Activated naive CD4-positive, alpha-beta T cell treated with anti-CD3 and anti-CD28 coated beads for 36 hours (primary cell): Measurements from ENCODE around the gene C1orf115. TPM values are rescaled to one million over a fixed set of nuclear protein-coding genes. Genes with fewer than 3 reads are reported as not detected.
"Not testable (repeated sequence)": the region's sequence is repeated elsewhere in the genome, so short reads cannot be mapped to it uniquely, and the experiment has no call there.

ENCODE experiments used
- CTCF ChIA-PET: fragments of 350-600 bp; sonication (Branson Sonifier 250); formaldehyde crosslinking; loops from one replicate; lab custom pipeline; 2021; ENCODE audit warnings: antibody characterized with exemption; lab: Charles Lee
- DNase-seq: peaks from one replicate; pipeline ENCODE4 v3.0.0-alpha.2; 2020
- H3K27ac Mint-ChIP-seq: one replicate; pipeline ENCODE4 v1.8.0; 2021; ENCODE audit warnings: mild to moderate bottlenecking, mixed read lengths
- H3K27me3 Mint-ChIP-seq: one replicate; pipeline ENCODE4 v1.8.0; 2021; ENCODE audit warnings: low read depth, mixed read lengths
- H3K36me3 Mint-ChIP-seq: one replicate; pipeline ENCODE4 v1.8.0; 2021; ENCODE audit warnings: low read depth, mixed read lengths
- H3K4me1 Mint-ChIP-seq: one replicate; pipeline ENCODE4 v1.8.0; 2021; ENCODE audit warnings: low read depth, mixed read lengths
- H3K4me3 Mint-ChIP-seq: one replicate; pipeline ENCODE4 v1.8.0; 2021; ENCODE audit warnings: mild to moderate bottlenecking, moderate library complexity, mixed read lengths
- H3K9me3 Mint-ChIP-seq: one replicate; pipeline ENCODE4 v1.8.0; 2021; ENCODE audit warnings: mixed read lengths
- intact Hi-C: fragments of 100-400 bp; cut with micrococcal nuclease; formaldehyde crosslinking; loops from one replicate; pipeline ENCODE4 v1.15.1; 2023
- total RNA-seq, 2 experiments: library from RNA; stranded (reverse); gene quantifications; one replicate each; pipeline ENCODE4 v1.2.3, GENCODE V29; 2021

C1orf115 gene
- total RNA-seq, 2 experiments from 2014 or later: 1.1 to 1.3 TPM

DNA sequence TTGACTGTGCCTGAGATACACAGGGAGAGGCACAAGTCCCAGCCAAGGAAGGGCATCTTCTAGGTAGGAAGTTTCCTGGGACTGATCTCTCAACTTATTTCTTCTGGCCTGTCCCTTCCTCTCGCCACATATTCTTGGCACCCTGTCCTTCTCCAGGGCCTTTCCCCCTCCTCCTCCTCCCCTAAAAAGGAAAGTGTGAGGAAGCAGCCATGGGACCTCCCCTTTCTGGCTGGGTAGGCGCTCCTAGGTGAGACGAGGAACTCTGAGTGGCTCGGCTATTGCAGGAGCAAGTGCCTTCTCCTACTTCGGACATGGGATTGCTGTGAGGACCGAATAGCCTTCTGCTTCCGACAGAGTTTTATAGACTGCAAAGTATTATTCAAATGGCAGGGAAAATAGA is 42.5 kb downstream of the C1orf115 start:
- H3K36me3 Mint-ChIP-seq: no peaks in the 10 kb centered on the region
- no peak overlapping the region for H3K4me3 Mint-ChIP-seq
- no peaks in the 10 kb centered on the region for H3K9me3 Mint-ChIP-seq
- H3K27ac Mint-ChIP-seq: no peak overlapping the region
- CTCF ChIA-PET: interaction anchor here (0.6 to 2.4 kb wide), 22 partner anchors 10 to 545 kb away, joined by 3 to 17 read pairs (median 4); partner anchors contain the start of gene MTARC2
- intact Hi-C loops: loop anchor here (1.0 to 2.0 kb wide), 8 partner anchors 42 to 686 kb away; partner anchors contain the start of genes C1orf115, EPRS1 and RAB3GAP2
- DNase-seq: peak; percentile 10
- no peaks in the 10 kb centered on the region for H3K27me3 Mint-ChIP-seq
- H3K4me1 Mint-ChIP-seq: peaks cover 15% of the 10 kb centered on the region

DNA sequence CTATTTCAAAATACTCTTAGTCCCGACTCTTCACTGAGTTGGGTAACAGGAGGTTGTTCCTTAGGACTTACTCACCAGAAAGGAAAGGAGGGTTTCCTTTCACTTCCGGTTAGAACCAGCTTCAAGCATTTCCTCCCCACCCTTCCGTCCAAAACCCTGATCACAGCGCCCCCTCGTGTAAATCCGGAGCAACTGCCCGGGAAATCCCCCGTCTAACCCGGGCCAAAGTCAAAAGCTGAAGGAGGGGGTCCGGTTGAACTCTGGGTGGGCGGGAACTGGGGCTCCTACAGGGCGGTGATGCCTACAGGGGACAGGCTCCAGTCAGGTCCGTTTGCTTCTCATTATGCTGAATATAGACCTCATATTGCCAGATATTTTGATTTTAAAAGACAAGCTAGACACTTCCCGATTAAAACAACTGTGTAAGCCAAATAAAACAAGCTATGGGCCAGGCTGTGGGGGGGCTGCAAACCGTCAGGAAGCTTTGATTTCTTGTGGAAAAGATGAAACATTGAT is 43.0 kb downstream of the C1orf115 start:
- intact Hi-C loops: loop anchor here (1.0 to 2.0 kb wide), 8 partner anchors 43 to 687 kb away; partner anchors contain the start of genes C1orf115, EPRS1 and RAB3GAP2
- H3K27me3 Mint-ChIP-seq: no peaks in the 10 kb centered on the region
- peaks cover 15% of the 10 kb centered on the region for H3K4me1 Mint-ChIP-seq
- no peaks in the 10 kb centered on the region for H3K36me3 Mint-ChIP-seq
- H3K4me3 Mint-ChIP-seq: no peak overlapping the region
- DNase-seq: peak; percentile 91
- H3K27ac Mint-ChIP-seq: no peak overlapping the region
- no peaks in the 10 kb centered on the region for H3K9me3 Mint-ChIP-seq
- CTCF ChIA-PET: interaction anchor here (0.6 to 2.4 kb wide), 37 partner anchors 10 to 702 kb away, joined by 3 to 17 read pairs (median 4); partner anchors contain the start of gene MTARC2

DNA sequence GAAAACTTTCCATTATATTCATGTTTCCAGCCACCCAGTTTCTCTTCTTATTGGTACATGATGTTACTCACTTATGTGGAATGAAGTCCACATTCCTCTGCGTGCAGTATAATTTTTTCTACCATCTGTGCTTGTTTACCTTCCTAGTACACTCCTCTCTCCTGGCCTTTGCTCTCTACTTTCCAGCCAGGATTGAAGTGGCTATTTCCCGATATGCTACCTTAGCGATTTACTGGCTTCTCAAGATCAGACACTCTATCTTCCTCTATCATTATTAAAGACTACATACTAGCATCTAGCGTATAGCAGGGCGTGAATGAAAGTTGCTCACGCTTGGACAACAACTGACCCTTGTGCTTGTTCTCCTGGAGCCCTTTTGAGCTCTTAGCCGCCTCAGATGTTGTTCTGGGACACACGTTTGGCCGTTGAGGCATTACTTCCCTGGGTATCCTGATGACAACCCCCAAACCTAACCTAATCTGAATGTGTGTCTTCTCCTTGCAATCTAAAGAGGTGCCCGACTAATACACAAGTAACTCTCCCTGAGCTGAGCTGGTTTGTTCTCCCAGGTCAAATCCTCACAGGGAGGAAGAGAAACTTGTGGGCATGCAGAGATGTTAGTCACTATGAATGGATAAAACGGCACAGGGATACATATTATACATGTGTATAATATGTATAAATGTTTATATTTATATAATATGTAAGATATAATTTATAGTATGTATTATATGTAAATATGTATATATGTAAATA is 44.6 kb downstream of the C1orf115 start:
- no peak overlapping the region for H3K4me3 Mint-ChIP-seq
- no peaks in the 10 kb centered on the region for H3K36me3 Mint-ChIP-seq
- no peak for DNase-seq
- intact Hi-C loops: no loop called here
- CTCF ChIA-PET: interaction anchor here (1.1 to 2.4 kb wide), 5 partner anchors 13 to 52 kb away, joined by 4 to 15 read pairs (median 6); partner anchors contain the start of gene MTARC2
- peaks cover 15% of the 10 kb centered on the region for H3K4me1 Mint-ChIP-seq
- H3K27ac Mint-ChIP-seq: no peak overlapping the region
- H3K9me3 Mint-ChIP-seq: no peaks in the 10 kb centered on the region
- H3K27me3 Mint-ChIP-seq: peaks cover under 1% of the 10 kb centered on the region

DNA sequence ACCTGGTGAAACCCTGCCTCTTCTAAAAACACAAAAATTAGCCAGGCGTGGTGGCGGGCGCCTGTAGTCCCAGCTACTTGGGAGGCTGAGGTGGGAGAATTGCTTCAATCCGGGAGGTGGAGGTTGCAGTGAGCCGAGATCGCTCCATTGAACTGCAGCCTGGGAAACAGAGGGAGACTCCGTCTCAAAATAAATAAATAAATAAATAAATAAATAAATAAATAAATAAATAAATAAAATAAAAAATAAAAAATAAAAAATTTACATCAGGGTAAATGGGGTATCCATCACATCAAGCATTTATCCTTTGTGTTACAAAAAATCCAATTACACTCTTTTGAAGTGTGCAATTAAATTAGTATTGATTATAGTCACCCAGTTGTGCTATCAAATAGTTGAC is 46.1 kb downstream of the C1orf115 start:
- H3K4me3 Mint-ChIP-seq, CTCF ChIA-PET, H3K27ac Mint-ChIP-seq, H3K9me3 Mint-ChIP-seq, H3K36me3 Mint-ChIP-seq, intact Hi-C loops, H3K27me3 Mint-ChIP-seq, DNase-seq: not testable (repeated sequence)
- peaks cover 15% of the 10 kb centered on the region for H3K4me1 Mint-ChIP-seq

DNA sequence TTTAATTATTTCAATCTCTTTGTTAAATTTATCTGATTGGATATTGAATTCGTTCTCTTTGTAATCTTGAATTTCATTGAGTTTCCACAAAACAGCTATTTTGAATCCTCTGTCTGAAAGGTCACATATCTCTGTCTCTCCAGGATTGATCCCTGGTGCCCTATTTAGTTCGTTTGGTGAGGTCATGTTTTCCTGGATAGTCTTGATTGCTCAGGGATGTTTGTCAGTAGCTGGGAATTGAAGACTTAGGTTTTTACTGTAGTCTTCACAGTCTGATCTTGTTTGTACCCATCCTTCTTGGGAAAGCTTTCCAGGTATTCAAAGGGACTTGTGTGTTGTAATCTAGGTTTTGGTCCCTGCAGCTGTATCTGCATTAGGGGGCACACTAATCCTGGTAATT is 51.2 kb downstream of the C1orf115 start:
- H3K27me3 Mint-ChIP-seq: peaks cover 22% of the 10 kb centered on the region
- DNase-seq: no peak
- no peaks in the 10 kb centered on the region for H3K4me1 Mint-ChIP-seq
- no peaks in the 10 kb centered on the region for H3K36me3 Mint-ChIP-seq
- CTCF ChIA-PET: no interaction called here
- H3K4me3 Mint-ChIP-seq: no peak overlapping the region
- no peak overlapping the region for H3K27ac Mint-ChIP-seq
- intact Hi-C loops: no loop called here
- H3K9me3 Mint-ChIP-seq: no peaks in the 10 kb centered on the region

DNA sequence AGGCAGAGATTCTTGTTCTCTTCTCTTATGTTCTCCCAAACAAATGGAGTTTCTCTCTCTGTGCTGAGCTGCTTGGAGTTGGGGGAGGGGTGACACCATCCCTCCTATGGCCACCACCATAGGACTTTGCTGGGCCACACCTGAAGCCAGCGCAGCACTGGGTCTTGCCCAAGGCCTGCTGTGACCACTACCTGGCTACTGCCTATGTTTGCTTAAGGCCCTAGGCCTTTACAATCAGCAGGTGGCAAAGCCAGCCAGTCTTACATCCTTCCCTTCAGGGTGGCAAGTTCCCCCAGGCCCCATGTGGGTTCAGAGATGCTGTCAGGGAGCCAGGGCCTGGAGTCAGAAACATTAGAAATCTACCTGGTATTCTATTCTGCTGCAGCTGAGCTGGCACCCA is 51.7 kb downstream of the C1orf115 start:
- CTCF ChIA-PET: interaction anchor here (2.5 kb wide), 1 partner anchor 8 kb away, joined by 17 read pairs; no protein-coding TSS in a partner anchor
- no peaks in the 10 kb centered on the region for H3K4me1 Mint-ChIP-seq
- DNase-seq: no peak
- intact Hi-C loops: no loop called here
- H3K27ac Mint-ChIP-seq: no peak overlapping the region
- H3K27me3 Mint-ChIP-seq: peaks cover 25% of the 10 kb centered on the region
- no peaks in the 10 kb centered on the region for H3K9me3 Mint-ChIP-seq
- H3K4me3 Mint-ChIP-seq: no peak overlapping the region
- H3K36me3 Mint-ChIP-seq: no peaks in the 10 kb centered on the region

DNA sequence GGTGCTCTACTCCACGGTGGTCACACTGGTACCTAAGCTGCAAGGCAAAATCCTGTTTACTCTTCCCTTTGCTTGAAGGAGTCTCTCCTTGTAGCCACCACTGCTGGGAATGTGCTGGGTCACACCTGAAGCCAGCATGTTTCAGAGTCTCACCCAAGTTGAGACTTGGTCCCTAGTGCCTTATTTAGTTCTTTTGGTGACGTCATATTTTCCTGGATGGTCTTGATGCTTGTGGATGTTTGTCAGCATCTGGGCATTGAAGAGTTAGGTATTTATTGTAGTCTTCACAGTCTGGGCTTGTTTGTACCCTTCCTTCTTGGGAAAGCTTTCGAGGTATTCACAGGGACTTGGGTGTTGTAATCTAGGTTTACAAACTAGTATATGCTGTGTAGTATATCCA is 52.4 kb downstream of the C1orf115 start:
- Mint-ChIP-seq H3K27me3 (peaks cover 32% of the 10 kb centered on the region), H3K4me1 (no peaks in the 10 kb centered on the region), H3K9me3 (no peaks in the 10 kb centered on the region), H3K27ac (no peak overlapping the region), H3K4me3 (no peak overlapping the region), H3K36me3 (no peaks in the 10 kb centered on the region)
- intact Hi-C loops: no loop called here
- DNase-seq: no peak
- CTCF ChIA-PET: interaction anchor here (2.5 kb wide), 1 partner anchor 9 kb away, joined by 17 read pairs; no protein-coding TSS in a partner anchor

DNA sequence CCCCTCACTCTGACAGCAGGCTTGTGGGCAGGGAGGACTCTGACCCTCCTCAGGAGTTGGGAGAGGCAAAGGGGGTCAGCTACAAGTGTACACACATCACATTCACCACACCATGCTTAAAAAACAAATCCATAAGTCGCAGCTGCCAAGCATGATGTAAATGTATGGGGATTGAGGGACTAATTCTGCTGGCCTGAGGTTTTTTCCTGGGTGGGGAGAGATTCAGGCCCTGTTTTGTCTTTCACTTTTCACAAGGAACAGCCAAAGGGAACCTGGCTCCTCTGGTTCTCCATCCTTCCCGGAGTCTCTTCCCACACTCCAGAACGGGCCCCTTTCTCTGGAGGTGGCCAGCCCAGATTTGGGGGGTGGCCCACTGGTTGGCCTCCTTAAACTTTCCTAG is 56.7 kb downstream of the C1orf115 start:
- no peaks in the 10 kb centered on the region for H3K9me3 Mint-ChIP-seq
- CTCF ChIA-PET: interaction anchor here (2.9 kb wide), 1 partner anchor 13 kb away, joined by 15 read pairs; no protein-coding TSS in a partner anchor
- peaks cover 2% of the 10 kb centered on the region for H3K36me3 Mint-ChIP-seq
- no peak overlapping the region for H3K27ac Mint-ChIP-seq
- H3K4me3 Mint-ChIP-seq: no peak overlapping the region
- H3K27me3 Mint-ChIP-seq: peaks cover 62% of the 10 kb centered on the region
- H3K4me1 Mint-ChIP-seq: peaks cover 9% of the 10 kb centered on the region
- intact Hi-C loops: no loop called here
- no peak for DNase-seq

DNA sequence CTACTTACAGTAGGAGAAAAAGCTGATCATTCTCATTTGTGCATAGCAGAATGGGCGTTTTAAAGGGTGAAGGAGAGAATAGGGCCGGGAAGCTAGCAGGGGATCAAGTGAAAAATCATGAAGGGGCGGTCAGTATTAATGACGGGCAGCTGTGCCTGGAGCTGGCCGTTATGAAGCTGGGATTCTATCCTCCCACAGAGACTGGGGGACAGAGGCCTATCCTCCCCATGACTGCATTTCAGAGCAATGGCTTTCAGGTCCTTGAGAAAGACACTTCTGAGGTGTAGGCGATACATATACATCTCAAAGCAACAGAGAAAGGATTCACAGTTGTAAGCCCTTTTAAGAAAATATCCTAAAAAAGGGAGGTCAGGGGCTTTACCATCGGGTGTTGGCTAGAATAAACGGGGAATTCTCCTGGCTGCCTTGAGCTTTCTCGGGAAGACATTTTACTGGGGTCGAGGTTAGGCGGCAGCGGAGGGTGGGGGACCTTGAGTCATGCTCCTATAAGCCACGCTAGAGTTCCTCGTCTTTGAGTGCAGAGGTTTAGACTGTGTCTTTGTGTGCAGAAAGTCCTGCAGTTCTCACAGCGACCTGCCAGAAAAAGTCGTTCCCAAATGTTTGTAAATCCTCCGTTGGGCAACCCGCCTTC is 57.4 kb downstream of the C1orf115 start:
- H3K4me3 Mint-ChIP-seq: peak overlapping the region; percentile 59
- peaks cover 2% of the 10 kb centered on the region for H3K36me3 Mint-ChIP-seq
- no peaks in the 10 kb centered on the region for H3K9me3 Mint-ChIP-seq
- peaks cover 9% of the 10 kb centered on the region for H3K4me1 Mint-ChIP-seq
- intact Hi-C loops: no loop called here
- DNase-seq: no peak
- H3K27me3 Mint-ChIP-seq: peaks cover 68% of the 10 kb centered on the region
- CTCF ChIA-PET: interaction anchor here (2.9 kb wide), 1 partner anchor 14 kb away, joined by 15 read pairs; no protein-coding TSS in a partner anchor
- H3K27ac Mint-ChIP-seq: no peak overlapping the region

DNA sequence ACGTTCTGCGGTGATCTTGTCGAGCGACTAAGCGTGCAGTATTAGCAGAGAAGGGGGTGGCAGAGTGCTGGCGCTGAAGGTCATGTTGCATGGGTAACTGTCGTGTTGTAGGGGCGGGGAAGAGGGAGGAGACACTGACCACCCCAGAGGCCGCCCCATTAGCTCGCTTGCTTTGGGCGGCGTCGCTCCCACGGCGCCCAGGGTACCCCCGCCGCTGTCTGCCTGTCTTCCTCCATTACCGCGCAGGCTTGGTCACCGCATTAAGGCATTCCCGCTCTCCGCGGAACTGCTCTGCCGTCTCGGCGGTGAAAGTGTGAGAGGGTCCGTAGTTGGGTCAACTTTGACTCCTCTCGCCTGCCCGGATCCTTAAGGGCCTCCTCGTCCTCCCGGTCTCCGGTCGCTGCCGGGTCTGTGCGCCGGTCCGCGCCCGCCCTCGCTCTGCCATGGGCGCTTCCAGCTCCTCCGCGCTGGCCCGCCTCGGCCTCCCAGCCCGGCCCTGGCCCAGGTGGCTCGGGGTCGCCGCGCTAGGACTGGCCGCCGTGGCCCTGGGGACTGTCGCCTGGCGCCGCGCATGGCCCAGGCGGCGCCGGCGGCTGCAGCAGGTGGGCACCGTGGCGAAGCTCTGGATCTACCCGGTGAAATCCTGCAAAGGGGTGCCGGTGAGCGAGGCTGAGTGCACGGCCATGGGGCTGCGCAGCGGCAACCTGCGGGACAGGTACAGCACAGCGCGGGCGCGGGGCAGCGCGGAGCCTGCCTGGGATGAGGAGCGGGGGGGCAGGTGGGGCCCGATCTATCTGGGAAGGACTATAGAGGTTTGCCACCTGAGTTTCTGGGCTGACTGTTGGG is 58.1 kb downstream of the C1orf115 start, which contains the start of gene MTARC2:
MTARC2 (plus strand) TSS at position 234 of the 846 bp plus-strand sequence; CDS start at position 444, 210 bp downstream.
- Mint-ChIP-seq H3K4me3 (peak within 1 kb of the TSS; percentile 59), H3K4me1 (peaks cover 9% of the 10 kb centered on the region), H3K36me3 (peaks cover 2% of the 10 kb centered on the region), H3K9me3 (no peaks in the 10 kb centered on the region), H3K27me3 (peaks cover 68% of the 10 kb centered on the region), H3K27ac (no peak within 1 kb of the TSS)
- DNase-seq: peak; percentile 16
- CTCF ChIA-PET: interaction anchor here (2.9 kb wide), 1 partner anchor 15 kb away, joined by 15 read pairs; no protein-coding TSS in a partner anchor
- intact Hi-C loops: no loop called here
